LNCaP clone FGC (cell line): ENCODE measurements around the gene WNK2.

Experiments used
- DNase-seq: peaks from one replicate; pipeline ENCODE4 v3.0.0-alpha.2; 2011; ENCODE audit warnings: low read depth
- H3K4me3 ChIP-seq: 2 replicates; pipeline ENCODE4 v1.5.1; 2011; ENCODE audit warnings: mild to moderate bottlenecking, low read depth, low read length, control low read depth
- CTCF ChIP-seq: IDR thresholded peaks from 2 replicates; pipeline ENCODE4 v1.5.1; 2012; ENCODE audit warnings: mild to moderate bottlenecking; ENCODE audit not compliant: control insufficient read depth, insufficient read depth; ENCODE audit errors: extremely low read depth

Gene WNK2

GRCh38 chr9:93197670-93198069 is 13.7 kb downstream of the WNK2 start:
- no peak for TF ChIP-seq CTCF
- no peak for DNase-seq
- H3K4me3 ChIP-seq = no peak overlapping the region

GRCh38 chr9:93198117-93198837 is 14.3 kb downstream of the WNK2 start:
- DNase-seq = no peak
- no peak overlapping the region for H3K4me3 ChIP-seq
- no peak for TF ChIP-seq CTCF

DNA sequence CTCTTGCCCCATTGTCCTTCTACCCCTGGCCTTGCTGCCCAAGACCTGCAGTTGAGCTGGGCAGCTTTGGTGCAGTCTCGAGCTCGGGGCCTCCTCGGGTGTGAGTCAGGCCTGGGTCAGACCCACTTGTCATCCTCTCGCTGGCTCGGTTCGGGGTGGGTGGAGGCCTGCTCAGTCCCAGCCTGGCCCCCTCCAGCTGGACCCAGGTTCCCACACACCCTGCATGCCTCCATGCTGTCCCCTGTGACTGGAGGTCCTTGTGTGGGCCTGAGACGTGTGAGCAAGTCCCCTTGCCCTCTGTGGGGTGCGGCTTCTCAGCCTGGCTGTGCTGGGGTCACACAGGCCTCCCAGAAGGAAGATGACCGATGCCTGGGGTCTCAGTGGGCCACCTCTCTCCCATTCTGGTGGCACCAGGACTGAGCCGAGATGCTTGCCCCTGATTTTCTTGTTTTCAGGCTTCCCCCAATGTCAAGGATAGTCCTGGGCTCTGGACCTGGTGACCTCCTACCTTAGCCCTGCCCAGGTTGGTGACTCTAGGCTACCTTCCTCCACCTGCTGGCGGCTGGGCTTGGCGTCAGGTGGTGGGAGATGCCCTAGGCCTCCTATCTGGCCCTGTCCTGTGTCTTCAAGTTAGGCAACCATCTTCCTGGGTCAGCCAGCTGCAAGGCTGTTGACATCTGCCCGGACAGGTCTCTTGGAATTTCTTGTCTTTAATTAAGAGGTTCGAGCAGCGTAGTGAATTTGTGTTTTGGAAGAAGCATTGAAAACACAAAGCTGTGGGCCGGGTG is 15.1 kb downstream of the WNK2 start:
- no peak overlapping the region for H3K4me3 ChIP-seq
- TF ChIP-seq CTCF = no peak
- no peak for DNase-seq

DNA sequence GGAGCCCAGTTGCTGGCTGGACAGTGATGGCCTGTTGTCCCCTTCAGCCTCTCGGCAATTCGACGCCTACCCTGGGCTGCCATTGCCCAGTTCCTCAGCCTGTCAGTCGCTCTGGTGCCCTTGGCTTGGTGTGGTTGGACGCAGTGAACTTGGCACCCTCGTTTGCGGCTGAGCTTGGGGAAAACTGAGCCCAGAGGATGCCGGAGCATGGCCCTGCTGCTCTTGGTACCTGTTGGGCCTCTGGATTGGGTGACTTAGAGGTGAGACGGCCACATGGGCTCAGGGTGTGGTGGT is 16.5 kb downstream of the WNK2 start:
- no peak overlapping the region for H3K4me3 ChIP-seq
- no peak for TF ChIP-seq CTCF
- DNase-seq = no peak

- no peak for DNase-seq
Measured at GRCh38 chr9:93200989-93201334, 17.0 kb downstream of the WNK2 start.

DNA sequence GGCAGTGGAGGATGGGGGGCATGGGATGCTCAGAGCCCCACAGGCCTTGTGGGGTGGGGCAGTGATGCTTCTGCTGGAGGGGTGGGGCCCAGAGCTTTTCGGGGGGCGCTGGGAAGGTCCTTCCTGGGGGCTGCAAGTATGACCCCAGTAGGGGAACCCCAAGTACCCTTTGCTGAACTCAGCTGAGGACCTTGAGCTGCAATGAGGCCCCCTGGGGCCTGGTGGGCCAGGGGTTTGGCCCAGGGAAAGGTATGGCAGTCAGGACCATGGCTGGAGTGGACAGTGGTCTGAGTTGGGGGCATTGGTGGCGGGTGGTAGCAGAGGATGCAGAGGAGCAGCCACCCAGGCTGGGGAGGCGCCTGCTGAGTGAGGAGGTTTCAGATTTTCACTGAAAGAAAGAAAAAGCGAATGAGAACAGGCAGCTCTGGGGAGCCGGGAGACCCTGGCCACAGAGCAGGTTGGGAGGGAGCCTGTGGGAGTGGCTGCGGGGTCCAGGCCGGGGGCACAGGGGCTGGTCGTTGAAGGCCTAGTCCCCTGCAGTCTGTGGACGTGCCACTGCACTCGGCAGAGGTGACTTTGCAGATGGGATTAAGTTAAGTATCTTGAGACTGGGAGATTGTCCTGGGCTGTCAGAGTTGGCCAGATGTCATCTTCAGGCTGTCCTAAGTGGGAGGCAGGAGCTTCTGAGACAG is 19.2 kb downstream of the WNK2 start:
- DNase-seq = no peak
- no peak for TF ChIP-seq CTCF
- H3K4me3 ChIP-seq = no peak overlapping the region

More at GRCh38 chr9:93200989-93201334, 17.0 kb downstream of the WNK2 start:
- TF ChIP-seq CTCF = no peak
- no peak overlapping the region for H3K4me3 ChIP-seq
